GM19468 (cell line): ENCODE results near the gene RHOC.

Experiments used
- ATAC-seq: cut with Tn5 transposase; IDR thresholded peaks from one replicate; pipeline ENCODE4 v1.9.1; 2021; ENCODE audit warnings: mild to moderate bottlenecking, moderate library complexity, moderate number of reproducible peaks; ENCODE audit not compliant: unreplicated experiment; ENCODE audit errors: extremely low read depth

Gene RHOC

GRCh38 chr1:112718691-112719418, 11.9 kb upstream of the RHOC start:
- ATAC-seq: no peak

DNA sequence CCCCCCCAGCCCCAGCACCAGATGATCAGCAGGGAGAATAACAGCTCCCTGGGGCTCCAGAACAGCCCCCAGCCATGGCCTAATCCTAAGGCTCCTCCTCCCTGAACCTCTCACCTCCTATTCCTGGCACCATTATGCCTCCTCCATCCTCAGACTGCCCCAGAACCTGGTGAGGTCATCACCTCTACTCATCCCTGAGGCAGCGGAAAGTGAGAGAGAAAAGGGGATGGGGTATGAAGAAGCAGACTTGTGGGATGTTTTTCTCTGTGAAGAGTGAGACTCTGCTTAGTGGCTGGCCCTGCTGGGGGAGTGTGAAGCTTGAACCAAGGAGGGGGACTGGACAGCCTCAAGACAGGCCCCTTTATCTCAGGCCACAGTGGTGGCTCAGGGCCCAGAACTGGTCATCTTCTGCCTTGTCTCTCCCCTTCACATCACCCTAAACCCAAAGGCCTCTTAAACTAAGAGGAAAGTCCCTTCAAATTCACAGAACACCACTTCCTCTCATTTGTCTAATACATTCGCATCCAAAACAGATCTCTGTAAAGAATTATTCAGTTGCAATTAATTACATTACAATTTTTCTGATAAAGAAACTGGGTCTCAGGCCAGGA, 10.4 kb upstream of the RHOC start:
- no peak for ATAC-seq

- peak; percentile 9 for ATAC-seq
Measured at GRCh38 chr1:112716133-112716720, 9.3 kb upstream of the RHOC start.

DNA sequence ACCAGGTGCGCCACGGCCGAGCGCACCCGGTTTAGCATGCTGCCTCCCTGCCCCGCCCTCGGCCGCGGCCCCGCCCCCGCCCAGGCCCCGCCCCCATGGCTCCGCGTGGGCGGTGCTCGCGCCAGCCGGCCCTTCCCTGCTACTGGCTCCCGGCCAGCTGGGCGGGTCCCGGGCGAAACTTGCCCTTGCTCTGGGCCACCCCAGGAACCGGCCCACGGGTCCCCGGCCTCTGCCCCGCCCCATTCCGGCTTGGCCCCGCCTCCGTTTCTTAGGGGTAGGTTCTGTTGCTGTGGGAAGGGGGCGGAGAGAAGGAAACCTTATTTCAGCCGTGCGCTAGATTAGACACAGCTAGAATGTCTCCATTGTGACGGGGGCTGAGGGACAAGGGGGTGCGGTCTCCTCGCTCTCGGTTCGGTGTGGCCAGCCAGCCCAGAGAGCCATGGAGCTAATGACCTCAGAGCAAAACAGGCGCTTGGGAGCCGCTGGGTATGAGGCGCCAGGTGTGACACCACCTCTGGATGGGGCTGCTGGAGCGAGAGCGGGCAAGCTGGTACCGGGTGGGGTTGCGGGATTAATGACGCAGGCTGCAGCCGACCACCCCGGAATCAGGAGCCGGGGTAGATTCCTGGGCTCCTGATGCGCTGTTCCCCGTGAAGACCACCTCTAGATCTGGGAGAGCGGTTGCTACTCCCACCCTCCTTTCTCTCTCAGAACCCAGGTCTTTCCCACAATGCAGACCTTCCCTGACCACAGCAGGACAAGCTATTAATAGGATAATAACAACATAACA, 8.5 kb upstream of the RHOC start, which contains the start of gene PPM1J:
Gene PPM1J, minus strand, starts transcription at position 69 of the 790 bp plus-strand sequence. Its CDS starts 31 bp downstream, at position 38.
- peak; percentile 79 for ATAC-seq

- ATAC-seq: peak; percentile 12
Measured at GRCh38 chr1:112714313-112715263, 7.7 kb upstream of the RHOC start.

GRCh38 chr1:112713466-112714312, 6.8 kb upstream of the RHOC start:
- no peak for ATAC-seq

DNA sequence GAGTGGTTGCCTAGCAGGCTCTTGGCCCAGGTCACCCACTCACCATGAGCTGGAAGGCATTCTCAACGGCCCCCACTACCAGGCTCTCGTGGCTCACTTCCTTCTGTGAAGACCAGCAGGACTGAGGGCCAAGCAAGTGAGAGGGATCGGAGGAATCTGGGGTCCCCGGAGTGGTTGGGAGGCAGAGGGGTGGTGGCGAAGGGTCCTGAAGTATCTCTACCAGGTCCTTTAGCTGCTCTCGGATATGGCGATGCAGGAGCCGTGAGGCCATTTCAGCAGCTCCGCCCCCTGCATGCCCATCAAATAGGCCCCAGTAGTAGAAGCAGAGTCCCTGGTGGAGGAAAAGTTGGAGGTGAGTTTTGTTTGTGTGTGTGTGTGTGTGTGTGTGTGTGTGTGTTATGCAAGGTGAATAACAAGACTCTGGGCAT, 5.8 kb upstream of the RHOC start:
- ATAC-seq: no peak

GRCh38 chr1:112712191-112712590, 5.3 kb upstream of the RHOC start:
- ATAC-seq: no peak

GRCh38 chr1:112711670-112712069, 4.7 kb upstream of the RHOC start:
- ATAC-seq: no peak

- ATAC-seq: no peak
Measured at GRCh38 chr1:112711041-112711440, 4.1 kb upstream of the RHOC start.

DNA sequence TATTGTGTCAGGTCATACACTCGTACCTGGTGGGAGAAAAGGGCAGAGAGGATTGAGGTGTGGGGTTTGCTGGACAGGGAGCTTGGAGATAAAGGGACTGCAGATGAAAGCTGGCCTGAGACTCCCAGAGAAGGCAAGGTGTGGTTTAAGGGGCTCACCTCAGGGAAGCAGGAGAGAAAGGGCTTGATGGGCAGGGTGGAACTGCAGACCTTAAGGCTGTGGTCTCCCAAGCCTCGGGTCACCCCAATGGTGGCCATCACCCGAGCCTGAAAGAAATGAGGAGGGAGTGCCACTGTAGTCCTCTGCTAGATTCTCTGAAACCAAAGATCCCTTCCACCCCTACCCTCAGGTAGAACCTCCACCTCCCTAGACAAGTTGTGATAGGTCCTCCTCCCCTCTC, 3.7 kb upstream of the RHOC start:
- no peak for ATAC-seq

- ATAC-seq: no peak
Measured at GRCh38 chr1:112710159-112710558, 3.2 kb upstream of the RHOC start.

DNA sequence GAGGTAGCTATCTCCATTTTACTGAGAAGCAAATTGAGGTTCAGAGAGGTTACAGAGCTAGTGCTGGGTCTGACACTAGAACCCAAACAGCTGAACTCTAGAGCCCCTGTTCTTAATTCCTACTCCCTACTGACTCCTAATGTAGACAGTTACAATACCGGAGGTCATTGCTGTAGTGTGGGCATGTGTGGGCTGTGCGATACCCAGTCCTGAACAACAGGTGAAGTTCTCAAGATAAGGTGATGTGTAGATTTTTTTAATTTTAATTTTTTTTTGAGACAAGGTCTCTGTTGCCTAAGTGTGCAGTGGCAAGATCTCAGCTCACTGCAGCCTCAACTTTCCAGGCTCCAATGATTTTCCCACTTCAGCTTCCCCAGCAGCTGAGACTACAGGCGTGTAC, 1.6 kb upstream of the RHOC start:
- no peak for ATAC-seq

DNA sequence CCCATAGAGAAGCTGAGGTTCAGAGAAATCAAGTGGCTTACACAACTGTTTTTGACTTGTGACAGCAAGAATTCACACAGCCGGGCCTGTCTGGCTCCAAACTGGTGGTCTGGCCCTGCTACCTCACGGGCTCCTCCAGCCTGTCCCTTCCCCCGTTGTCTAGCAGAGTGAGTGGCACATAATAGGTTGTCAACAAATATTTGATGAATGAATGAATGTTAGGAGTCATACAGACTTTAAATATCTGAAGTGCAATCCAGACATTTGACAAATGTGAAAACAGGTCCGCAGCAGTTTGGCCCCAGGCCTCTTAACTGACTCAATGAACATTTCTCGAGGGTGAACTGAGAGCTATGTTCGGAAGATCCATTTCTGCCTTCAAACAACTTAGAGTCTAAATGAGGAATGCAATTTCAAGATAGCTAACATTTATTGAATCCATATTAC, 1.1 kb upstream of the RHOC start:
- ATAC-seq: no peak

- ATAC-seq: peak; percentile 34
Measured at GRCh38 chr1:112707221-112708001, 484 bp upstream of the RHOC start.

- peak; percentile 51 for ATAC-seq
Measured at GRCh38 chr1:112704934-112705627, 1.8 kb downstream of the RHOC start.

- ATAC-seq: no peak
Measured at GRCh38 chr1:112704391-112704933, 2.5 kb downstream of the RHOC start.
